Left cardiac atrium (tissue), 4 donors: ENCODE measurements around the gene PHLDA2. TPM values are rescaled to one million over a fixed set of nuclear protein-coding genes. Genes with fewer than 3 reads are reported as not detected.

Source experiments
- ATAC-seq, 2 donors: fragments of 200-7000 bp; cut with Tn5 transposase; one replicate each; pipeline ENCODE4 v1.9.1; 2020; ENCODE audit warnings: mild to moderate bottlenecking in 2 of 2, moderate library complexity in 2 of 2
- DNase-seq: peaks from one replicate; pipeline ENCODE4 v3.0.0-alpha.2; 2020
- intact Hi-C, 2 donors: fragments of 100-400 bp; cut with DNase I; formaldehyde crosslinking; loops; one replicate each; pipeline versions ENCODE4 v1.14.1 to v1.15.1; 2022 to 2023
- total RNA-seq, 2 donors: library from RNA; stranded (reverse); fragmentation: NEBNext Ultra II Directional; extraction: Animal tissue kit (Norgen Biotek cat#: 25700); gene quantifications; one replicate each; pipeline ENCODE4 v1.2.1, GENCODE V29; 2021
- donor health status: DM: no; HTN: yes; CAD: no.
- donor health status: DM: no; HTN: yes; CAD: no; lungs with severe emphysema.
- donor health status: DM: yes; HTN: yes; CAD: no.
- donor health status: Dilated cardiomyopathy.

The PHLDA2 gene
- total RNA-seq, 2 donors from 2014 or later, result 2.2 to 3.4 TPM

DNA sequence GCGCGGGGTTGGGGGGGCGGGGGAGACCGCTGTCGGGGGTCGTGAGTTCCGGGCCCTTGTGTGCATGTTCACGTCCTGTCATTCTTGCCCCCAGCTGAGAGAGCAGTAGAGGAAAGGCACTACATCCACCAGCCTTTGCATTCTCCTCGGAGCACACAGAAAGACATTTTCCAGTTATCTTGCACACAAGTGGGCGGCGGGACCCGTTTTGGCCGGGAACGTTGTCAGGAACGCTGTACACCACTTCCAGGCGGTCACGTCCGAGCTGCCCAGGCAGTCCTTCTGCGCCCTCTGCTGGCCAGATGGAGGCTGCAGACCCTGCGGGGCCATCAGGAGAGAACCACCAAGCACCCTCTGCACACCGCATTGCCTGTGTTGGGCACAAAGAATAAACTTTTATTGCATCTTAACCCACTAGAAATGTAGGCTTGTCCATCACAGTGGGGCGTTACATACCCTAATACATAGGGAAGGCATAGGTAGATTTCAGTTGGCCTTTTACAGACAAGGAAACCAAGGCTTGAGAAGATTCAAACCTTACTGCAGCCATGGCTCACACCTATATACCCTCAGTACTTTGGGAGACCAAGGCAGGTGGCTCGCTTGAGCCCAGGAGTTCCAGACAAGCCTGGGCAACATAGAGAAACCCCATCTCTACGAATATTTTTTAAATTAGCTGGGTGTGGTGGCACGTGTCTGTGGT lies 40.8 kb downstream of the PHLDA2 start:
- peak; percentile 94 for DNase-seq
- intact Hi-C loops, result loop anchor here (1.0 to 10.0 kb wide), 4 partner anchors 104 to 462 kb away; no protein-coding TSS in a partner anchor
- ATAC-seq, result peak; percentile 31 to 39

DNA sequence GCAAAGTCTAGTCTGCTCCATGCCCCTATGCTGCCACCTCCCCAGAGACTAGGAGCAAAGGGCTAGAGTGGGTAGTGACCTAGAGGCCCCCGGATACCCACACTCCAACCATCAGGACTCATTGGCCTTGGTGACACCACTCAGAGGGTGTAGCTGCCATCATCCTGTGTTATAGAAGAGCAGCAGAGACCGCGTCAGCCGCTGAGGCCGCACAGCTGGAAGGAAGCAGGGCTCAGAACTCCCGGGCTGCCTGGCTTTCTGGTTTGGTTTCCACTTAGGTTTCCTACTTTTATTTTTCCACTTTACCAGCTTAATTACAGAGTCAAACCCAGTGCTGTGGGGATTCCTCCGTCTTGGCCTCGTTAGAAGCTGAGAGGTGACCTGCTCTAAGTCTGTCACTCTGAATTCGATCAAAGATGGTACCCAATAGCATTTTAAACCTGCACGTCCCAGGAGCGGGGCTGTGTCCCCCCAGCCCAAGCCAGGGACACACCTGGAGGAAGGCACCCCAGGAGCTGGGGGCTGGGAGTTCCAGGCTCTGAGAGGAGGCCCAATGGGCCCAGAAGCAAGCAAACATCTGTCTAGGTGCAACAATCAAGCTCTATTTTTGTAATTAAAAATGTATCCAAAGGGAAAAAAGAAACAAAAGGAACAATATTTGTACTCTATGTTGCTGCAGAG lies 41.6 kb downstream of the PHLDA2 start:
- ATAC-seq (no peak), DNase-seq (no peak)
- intact Hi-C loops, result loop anchor here (1.0 to 10.0 kb wide), 5 partner anchors 103 to 461 kb away; no protein-coding TSS in a partner anchor

DNA sequence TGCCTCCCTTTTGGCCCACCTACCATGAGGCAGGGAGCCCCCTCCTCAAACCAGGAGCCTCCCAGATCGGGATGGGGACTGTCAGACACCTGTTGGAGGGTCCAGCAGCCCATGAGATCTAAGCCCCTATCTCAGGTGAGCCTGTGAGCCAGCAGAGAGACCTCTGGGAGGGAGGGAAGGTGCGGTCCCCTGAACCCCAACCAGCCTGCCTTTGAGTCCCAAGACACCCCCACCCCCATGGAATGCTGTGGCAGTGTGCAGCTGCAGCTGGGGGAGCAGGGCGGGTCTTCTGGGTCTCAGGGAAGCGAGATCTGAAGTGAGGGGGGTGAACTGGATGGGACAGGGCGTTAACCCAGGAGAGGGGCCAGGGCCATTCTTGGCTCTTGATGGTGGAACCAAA lies 42.3 kb downstream of the PHLDA2 start:
- intact Hi-C loops, result loop anchor here in 1 of 2 donors (2.0 to 10.0 kb wide), 2 partner anchors 102 to 458 kb away; no protein-coding TSS in a partner anchor
- ATAC-seq (no peak), DNase-seq (no peak)

DNA sequence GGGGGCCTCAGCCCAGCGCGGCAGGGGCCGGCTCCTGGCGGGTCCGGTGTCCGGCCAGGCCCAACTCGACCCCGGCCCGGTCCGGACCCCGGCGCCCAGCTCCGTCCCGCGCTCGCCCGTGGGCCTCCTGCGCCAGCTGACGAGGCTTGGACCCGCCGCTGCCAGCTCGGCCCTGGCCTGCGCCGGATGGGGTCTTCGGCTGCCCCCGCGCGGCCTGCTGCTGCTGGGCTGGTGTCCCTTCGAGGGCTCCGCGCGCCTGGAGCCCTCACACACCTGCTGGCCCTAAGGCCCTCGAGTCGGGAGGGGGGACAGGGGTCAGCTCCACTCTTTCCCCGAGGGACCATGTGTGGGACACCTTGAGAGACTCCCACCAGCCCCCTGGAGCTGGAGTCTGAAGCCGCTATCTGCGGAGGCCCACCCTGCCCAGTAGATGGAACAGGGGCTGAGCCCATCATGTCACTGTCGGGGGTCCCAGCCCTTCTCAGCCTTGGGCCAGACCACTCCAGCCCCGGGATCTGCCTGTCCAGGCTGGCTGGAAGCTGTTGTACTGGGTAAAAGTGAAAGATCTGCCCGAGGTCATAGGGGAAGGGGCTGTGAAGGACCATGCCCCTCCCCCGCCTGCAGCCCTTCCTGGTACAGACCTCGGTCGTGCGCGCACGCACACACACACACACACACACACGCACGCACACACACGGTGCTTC lies 42.9 kb downstream of the PHLDA2 start:
- intact Hi-C loops, result loop anchor here in 1 of 2 donors (2.0 to 10.0 kb wide), 2 partner anchors 102 to 458 kb away; no protein-coding TSS in a partner anchor
- ATAC-seq (peak; percentile 3 to 20), DNase-seq (peak; percentile 57)

DNA sequence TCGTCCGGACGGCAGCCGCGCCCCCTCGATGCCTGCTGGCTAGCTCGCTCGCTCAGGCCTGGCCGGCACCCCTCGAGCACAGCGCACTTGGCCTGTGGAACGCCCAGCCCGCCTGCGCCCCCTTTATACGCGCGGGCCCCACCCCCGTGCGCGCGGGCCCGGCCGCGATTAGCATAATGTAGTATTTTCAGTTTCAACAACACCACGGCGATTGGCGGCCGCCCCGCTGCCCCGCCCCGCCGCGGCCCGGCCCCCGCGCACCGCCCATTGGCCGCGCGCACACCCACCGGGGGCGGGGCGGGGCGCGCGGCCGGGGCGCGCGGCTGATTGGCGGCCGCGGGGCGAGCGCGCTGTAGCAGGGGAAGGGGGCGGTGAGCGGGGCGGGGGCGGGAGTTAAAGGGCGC lies 43.5 kb downstream of the PHLDA2 start, which contains the start of gene CDKN1C:
TSS of gene CDKN1C (minus strand) at position 98 of the 404 bp plus-strand sequence. CDS start 319 bp downstream, outside the sequence.
- intact Hi-C loops, result loop anchor here in 1 of 2 donors (2.0 to 10.0 kb wide), 3 partner anchors 101 to 457 kb away; no protein-coding TSS in a partner anchor
- DNase-seq (peak; percentile 86), ATAC-seq (peak; percentile 82 to 85)

DNA sequence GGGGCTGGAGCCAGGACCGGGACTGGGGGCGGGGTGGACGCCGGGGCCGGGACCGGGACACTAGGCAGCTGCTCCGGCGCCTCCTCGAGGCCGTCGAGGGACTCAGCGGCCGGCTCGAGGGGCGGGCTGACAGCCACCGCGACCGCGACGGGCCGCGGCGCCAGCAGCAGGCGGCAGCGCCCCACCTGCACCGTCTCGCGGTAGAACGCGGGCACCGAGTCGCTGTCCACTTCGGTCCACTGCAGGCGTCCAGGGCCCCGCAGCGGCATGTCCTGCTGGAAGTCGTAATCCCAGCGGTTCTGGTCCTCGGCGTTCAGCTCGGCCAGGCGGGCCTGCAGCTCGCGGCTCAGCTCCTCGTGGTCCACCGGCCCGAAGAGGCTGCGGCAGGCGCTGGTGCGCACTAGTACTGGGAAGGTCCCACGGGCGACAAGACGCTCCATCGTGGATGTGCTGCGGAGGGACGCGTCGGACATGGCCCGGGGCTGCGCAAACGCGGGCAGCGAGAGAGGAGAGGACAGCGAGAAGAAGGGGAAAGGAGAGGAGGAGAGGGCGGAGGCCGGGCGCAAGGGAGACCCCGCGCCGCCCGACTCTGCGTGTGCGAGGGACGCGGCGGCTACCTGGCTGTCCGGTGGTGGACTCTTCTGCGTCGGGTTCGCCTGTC lies 44.1 kb downstream of the PHLDA2 start:
- intact Hi-C loops, result loop anchor here in 1 of 2 donors (2.0 to 10.0 kb wide), 2 partner anchors 100 to 188 kb away; no protein-coding TSS in a partner anchor
- peak; percentile 27 to 28 for ATAC-seq
- peak; percentile 70 for DNase-seq

DNA sequence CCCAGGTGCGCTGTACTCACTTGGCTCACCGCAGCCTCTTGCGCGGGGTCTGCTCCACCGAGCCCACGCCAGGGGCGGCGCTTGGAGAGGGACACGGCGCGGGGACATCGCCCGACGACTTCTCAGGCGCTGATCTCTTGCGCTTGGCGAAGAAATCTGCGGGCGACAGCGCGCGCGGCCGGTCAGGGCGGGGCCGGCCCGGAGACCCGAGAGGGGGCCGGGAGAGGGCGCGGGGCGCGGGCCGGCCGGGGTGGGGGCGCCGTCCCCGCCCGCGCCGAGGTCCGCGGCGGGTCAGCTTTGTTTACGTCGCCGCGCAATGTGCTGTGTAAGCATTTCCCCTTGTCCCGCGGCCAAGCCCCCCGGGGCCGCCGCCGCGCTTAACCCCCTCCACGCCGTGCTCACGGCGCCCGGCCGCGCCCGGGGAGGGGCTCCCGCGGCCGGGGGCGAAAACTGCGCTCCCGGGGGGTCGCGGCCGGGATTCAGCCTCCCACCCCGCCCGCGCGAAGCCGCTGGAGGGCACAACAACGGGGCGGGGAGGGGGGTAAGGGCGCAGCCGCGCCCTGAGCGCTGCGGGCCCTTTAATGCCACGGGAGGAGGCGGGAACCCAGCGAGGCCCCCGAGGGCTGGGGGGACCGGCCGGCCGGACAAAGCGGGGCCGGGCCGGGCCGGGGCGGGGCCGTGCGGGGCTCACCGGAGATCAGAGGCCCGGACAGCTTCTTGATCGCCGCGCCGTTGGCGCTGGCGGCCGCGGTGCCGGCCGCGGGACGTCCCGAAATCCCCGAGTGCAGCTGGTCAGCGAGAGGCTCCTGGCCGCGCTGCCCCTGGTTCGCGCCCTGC lies 45.0 kb downstream of the PHLDA2 start:
- intact Hi-C loops, result loop anchor here in 1 of 2 donors (2.0 to 10.0 kb wide), 3 partner anchors 52 to 187 kb away; no protein-coding TSS in a partner anchor
- ATAC-seq, result peak; percentile 23 to 33
- peak; percentile 69 for DNase-seq

DNA sequence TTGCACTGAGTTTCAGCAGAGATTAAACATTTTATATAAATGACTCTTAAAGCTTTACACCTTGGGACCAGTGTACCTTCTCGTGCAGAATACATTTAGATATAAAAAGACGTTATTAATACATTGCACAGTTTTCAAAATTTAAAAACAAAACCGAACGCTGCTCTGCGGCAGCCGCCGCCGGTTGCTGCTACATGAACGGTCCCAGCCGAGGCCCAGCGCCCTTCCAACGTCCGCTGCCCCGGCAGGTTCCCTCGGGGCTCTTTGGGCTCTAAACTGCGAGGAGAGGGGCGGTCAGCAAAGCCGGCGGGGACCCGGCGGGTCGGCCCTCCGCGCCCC lies 45.6 kb downstream of the PHLDA2 start:
- ATAC-seq (no peak), DNase-seq (no peak)
- intact Hi-C loops, result loop anchor here in 1 of 2 donors (5.0 to 10.0 kb wide), 2 partner anchors 51 to 99 kb away; no protein-coding TSS in a partner anchor

DNA sequence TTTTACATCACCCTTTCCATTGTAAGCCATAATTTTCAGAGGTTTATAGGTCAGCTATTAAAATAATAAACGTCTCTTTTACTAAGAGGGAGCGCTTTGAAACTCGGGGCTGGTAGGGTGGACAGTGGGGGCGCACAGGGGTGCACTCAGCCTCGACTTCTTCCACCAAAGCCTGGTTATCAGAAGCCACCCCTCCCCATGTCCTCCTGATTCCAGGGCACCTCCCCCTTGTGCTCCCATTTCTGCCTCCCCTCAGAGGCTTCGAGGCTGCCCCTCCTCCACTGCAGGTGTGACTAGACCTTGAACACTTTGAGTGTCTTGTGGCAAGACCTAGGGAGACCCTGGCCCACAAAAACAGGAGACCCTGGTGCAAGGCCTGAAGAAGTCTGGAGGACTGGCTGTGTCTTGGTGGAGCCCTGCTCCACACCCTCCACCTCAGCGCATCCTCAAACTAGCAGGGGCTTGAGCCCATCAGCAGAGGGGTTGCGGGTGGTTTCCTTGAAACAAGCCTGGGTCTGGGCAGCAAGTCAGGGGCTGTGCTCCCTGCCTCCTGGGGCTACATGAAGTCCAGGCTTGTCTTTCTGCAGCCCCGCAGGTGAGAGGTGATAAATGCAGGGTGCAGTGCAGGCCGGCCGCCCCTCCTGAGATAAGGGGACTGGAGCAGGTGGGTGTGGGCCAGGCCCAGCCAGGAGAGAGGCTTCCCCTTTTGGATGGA lies 46.7 kb downstream of the PHLDA2 start:
- ATAC-seq, result no peak
- intact Hi-C loops, result loop anchor here in 1 of 2 donors (5.0 to 10.0 kb wide), 2 partner anchors 50 to 98 kb away; no protein-coding TSS in a partner anchor

DNA sequence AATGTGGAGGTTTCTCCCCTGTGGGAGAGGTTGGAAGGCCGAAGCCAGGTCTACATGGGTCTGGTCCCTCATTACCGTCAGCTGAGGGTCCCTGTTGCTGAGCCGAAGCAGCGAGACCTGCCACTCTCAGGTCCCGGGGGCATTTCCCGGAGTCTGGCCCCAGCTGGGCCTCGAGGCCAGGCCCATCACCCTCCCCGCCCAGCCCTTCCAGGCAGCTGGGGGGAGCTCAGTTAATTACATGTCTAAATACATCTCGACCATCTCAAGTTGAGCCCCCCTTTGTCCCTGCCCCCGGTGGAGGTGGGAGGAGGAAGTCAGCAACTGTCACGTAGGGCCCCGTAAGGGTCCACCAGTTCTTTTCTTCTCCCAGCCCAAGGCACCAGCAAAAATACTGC lies 47.2 kb downstream of the PHLDA2 start:
- DNase-seq (no peak), ATAC-seq (no peak)
- intact Hi-C loops, result loop anchor here in 1 of 2 donors (5.0 to 10.0 kb wide), 2 partner anchors 50 to 97 kb away; no protein-coding TSS in a partner anchor

More for the DNA sequence above, 46.7 kb downstream of the PHLDA2 start:
- no peak for DNase-seq

DNA sequence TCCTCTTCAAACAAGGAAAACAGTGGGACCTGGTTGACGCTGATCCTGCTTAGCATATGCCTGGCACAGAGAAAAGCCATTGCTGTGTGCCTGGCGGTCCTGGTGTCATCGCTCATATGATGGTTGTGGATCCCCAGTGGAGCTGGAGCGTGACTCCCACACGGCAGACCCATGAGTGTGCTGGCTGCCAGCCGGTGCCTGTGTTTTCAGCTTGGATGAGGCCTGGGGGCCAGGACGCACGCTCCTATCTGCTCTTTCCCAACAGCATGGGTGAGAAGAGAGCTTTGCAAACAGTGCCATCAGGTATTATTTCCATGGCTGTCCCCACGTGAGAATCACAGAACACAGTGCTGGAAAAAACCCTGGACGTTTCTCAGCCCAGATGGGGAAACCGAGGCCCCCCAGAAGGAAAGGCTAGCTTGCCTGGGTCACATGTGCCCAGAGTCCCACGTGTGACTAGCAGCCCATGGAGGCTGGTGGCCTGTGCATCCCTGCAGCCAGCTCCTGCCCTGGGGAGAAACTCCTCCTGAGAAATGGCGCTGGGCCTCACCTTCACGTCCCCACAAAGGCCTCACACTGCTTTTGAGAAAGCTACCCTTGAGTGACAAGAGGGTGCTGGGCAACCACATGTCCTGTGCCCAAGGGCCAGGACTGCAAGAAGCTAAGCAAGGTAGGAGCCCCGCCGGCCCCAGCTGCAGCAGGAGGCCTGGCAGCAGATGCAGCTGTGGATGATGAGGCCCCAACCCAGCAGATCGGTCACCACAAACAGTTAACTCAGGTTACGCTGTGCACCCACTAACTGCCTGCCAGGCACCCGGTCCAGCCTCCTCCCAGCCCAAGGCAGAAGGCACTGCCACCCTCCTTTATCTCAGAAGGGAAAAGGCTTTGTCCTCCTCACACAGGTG lies 47.9 kb downstream of the PHLDA2 start:
- no peak for ATAC-seq
- no peak for DNase-seq
- intact Hi-C loops, result loop anchor here in 1 of 2 donors (5.0 to 10.0 kb wide), 2 partner anchors 49 to 97 kb away; no protein-coding TSS in a partner anchor

DNA sequence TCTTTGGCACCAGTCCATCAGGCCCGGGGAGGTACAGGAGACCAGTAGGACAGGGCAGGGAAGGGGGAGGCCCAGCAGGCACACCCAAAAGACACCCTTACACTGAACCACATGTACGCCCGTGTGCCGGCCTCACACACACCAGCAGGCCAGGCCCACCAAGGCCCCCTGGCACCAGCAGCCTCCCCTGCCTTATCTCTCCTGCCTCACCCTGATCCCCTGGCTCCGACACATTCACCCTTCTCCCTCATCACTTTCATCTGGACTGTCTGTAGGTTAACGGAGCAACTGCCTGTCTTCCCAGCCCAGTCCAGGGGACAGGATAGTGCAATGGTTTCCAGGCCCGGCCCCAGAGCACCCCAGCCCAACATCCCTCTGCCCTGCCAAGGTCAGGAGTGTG lies 48.6 kb downstream of the PHLDA2 start:
- intact Hi-C loops, result loop anchor here in 1 of 2 donors (5.0 to 10.0 kb wide), 2 partner anchors 48 to 96 kb away; no protein-coding TSS in a partner anchor
- ATAC-seq, result no peak
- no peak for DNase-seq

DNA sequence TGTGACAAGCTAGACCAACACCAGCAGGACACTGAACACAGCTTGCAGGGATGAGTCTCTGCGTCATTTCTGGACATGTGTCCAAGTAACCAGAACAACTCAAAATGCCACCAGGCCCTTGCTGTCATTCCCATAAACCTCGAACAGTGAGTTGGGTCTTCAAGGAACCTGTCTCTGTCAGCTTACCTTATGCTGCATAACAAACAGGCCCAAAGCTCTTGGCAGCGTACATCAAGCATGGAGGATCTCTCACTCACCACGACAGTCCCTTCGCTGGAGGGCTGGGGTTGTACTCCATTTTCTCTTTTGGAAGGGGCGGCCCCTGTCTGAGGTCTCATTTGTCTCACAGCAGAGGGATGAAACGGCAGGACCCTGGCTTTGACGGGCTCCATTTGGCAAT lies 50.4 kb downstream of the PHLDA2 start:
- DNase-seq, result no peak
- no peak for ATAC-seq
- intact Hi-C loops, result no loop called here
